ENCODE data around the gene RTN4RL1. TPM values are rescaled to one million over a fixed set of nuclear protein-coding genes. Genes with fewer than 3 reads are reported as not detected.
A peak's percentile ranks its signal among the peaks of the same experiment; 100 is the strongest.

Gene RTN4RL1
- polyA plus RNA-seq, 1 donor (not counting 4 experiments of a cell fraction or from before 2014, with no cell fraction given): 2.3 TPM

GRCh38 chr17:2056206-2057174 is 31.4 kb upstream of the RTN4RL1 start:
- Histone ChIP-seq H3K36me3 (ENCODE audit: control insufficient read depth in 2 of 2, extremely low read depth in 1 of 2, insufficient read depth in 2 of 2, low read length in 2 of 2) (peaks cover 4 to 6% of the 10 kb centered on the region in 2 experiments), H3K79me2 (ENCODE audit: control insufficient read depth, insufficient read depth, low read length) (peaks cover 5% of the 10 kb centered on the region), H3K4me2 (ENCODE audit: control insufficient read depth, extremely low read depth, insufficient read depth, low read depth, low read length) (peak overlapping the region; percentile 56), H4K20me1 (ENCODE audit: control insufficient read depth, extremely low read depth, insufficient read depth, low read length) (peaks cover 7% of the 10 kb centered on the region), H3K27me3 (ENCODE audit: control insufficient read depth, extremely low read depth, insufficient read depth, low read length) (peaks cover 13% of the 10 kb centered on the region), H3K27ac (ENCODE audit: control insufficient read depth, insufficient read depth, low read length) (no peak overlapping the region), H2AFZ (ENCODE audit: control insufficient read depth, low read length) (no peak overlapping the region), H3K4me1 (ENCODE audit: control insufficient read depth, extremely low read depth, insufficient read depth, low read length) (peaks cover 14% of the 10 kb centered on the region), H3K9me3 (ENCODE audit: control insufficient read depth, low read depth, low read length) (no peaks in the 10 kb centered on the region), H3K9me1 (ENCODE audit: control insufficient read depth, extremely low read depth, insufficient read depth, low read length) (no peaks in the 10 kb centered on the region), H3K9ac (ENCODE audit: control insufficient read depth, extremely low read depth, insufficient read depth, low read length) (no peak overlapping the region), H3K4me3 (ENCODE audit: control insufficient read depth in 2 of 3, extremely low read depth in 1 of 3, insufficient read depth in 2 of 3, low read depth in 1 of 3, low read length in 3 of 3) (peak overlapping the region in 1 of 3 experiments; percentile 7)
- FAIRE-seq (no peak), DNase-seq (ENCODE audit: low read depth, low spot score) (no peak)
- dilution Hi-C loops (cut with MboI; ENCODE audit: extremely low pct_ligation_motif_present, low sequenced_read_pairs): no loop called here
- TF ChIP-seq CTCF (optimal IDR thresholded peaks at IDR 0.05 in 1 of 3, IDR thresholded peaks at IDR 0.05 in 1 of 3, conservative IDR thresholded peaks at IDR 0.05 in 1 of 3; ENCODE audit: extremely low read depth in 1 of 3, insufficient read depth in 2 of 3, low read length in 3 of 3) (peak in 1 of 3 experiments; percentile 9), EZH2 (IDR thresholded peaks at IDR 0.05; ENCODE audit: low read length) (no peak)

- dilution Hi-C loops (cut with MboI; ENCODE audit: extremely low pct_ligation_motif_present, low sequenced_read_pairs): no loop called here
- H3K4me1 ChIP-seq (ENCODE audit: control insufficient read depth, extremely low read depth, insufficient read depth, low read length): peaks cover 14% of the 10 kb centered on the region
- H3K9ac ChIP-seq (ENCODE audit: control insufficient read depth, extremely low read depth, insufficient read depth, low read length): peak overlapping the region; percentile 56
- peaks cover 15% of the 10 kb centered on the region for H3K27me3 ChIP-seq (ENCODE audit: control insufficient read depth, extremely low read depth, insufficient read depth, low read length)
- peaks cover 0 to under 1% of the 10 kb centered on the region in 2 experiments for H3K36me3 ChIP-seq (ENCODE audit: control insufficient read depth in 2 of 2, extremely low read depth in 1 of 2, insufficient read depth in 2 of 2, low read length in 2 of 2)
- peaks cover 5% of the 10 kb centered on the region for H3K79me2 ChIP-seq (ENCODE audit: control insufficient read depth, insufficient read depth, low read length)
- H3K9me3 ChIP-seq (ENCODE audit: control insufficient read depth, low read depth, low read length): no peaks in the 10 kb centered on the region
- DNase-seq (ENCODE audit: low read depth, low spot score) (no peak), FAIRE-seq (no peak)
- no peaks in the 10 kb centered on the region for H3K9me1 ChIP-seq (ENCODE audit: control insufficient read depth, extremely low read depth, insufficient read depth, low read length)
- no peak for TF ChIP-seq CTCF (optimal IDR thresholded peaks at IDR 0.05 in 1 of 3, IDR thresholded peaks at IDR 0.05 in 1 of 3, conservative IDR thresholded peaks at IDR 0.05 in 1 of 3; ENCODE audit: extremely low read depth in 1 of 3, insufficient read depth in 2 of 3, low read length in 3 of 3)
- no peak for TF ChIP-seq EZH2 (IDR thresholded peaks at IDR 0.05; ENCODE audit: low read length)
- peak overlapping the region; percentile 30 for H2AFZ ChIP-seq (ENCODE audit: control insufficient read depth, low read length)
- no peak overlapping the region for H3K27ac ChIP-seq (ENCODE audit: control insufficient read depth, insufficient read depth, low read length)
- H3K4me3 ChIP-seq (ENCODE audit: control insufficient read depth in 2 of 3, extremely low read depth in 1 of 3, insufficient read depth in 2 of 3, low read depth in 1 of 3, low read length in 3 of 3): peak overlapping the region; percentile 43 to 70 (median 57)
- H4K20me1 ChIP-seq (ENCODE audit: control insufficient read depth, extremely low read depth, insufficient read depth, low read length): peaks cover 9% of the 10 kb centered on the region
- peak overlapping the region; percentile 78 for H3K4me2 ChIP-seq (ENCODE audit: control insufficient read depth, extremely low read depth, insufficient read depth, low read depth, low read length)
Measured at GRCh38 chr17:2055292-2056205, 30.4 kb upstream of the RTN4RL1 start.

Data from keratinocyte (primary cell).